Memory B cell (primary cell): ENCODE results near the gene GALE.
A peak's percentile ranks its signal among the peaks of the same experiment; 100 is the strongest.
"Not testable (repeated sequence)": the region's sequence is repeated elsewhere in the genome, so short reads cannot be mapped to it uniquely, and the experiment has no call there.

Experiments used
- ATAC-seq: fragments of 150-1000 bp; cut with Tn5 transposase; 2 replicates; pipeline ENCODE4 v1.10.0; 2021; ENCODE audit warnings: low read depth, mild to moderate bottlenecking, moderate library complexity
- DNase-seq, 2 donors: peaks; one replicate each; pipeline ENCODE4 v3.0.0; 2022; ENCODE audit warnings: low spot score in 2 of 2
- H3K27ac Mint-ChIP-seq: one replicate; pipeline ENCODE4 v1.8.0; 2022; ENCODE audit warnings: mild to moderate bottlenecking, moderate library complexity, mixed read lengths
- H3K27me3 Mint-ChIP-seq: one replicate; pipeline ENCODE4 v1.8.0; 2022; ENCODE audit warnings: mixed read lengths
- H3K36me3 Mint-ChIP-seq: one replicate; pipeline ENCODE4 v1.8.0; 2022; ENCODE audit warnings: mild to moderate bottlenecking, mixed read lengths
- H3K4me1 Mint-ChIP-seq: one replicate; pipeline ENCODE4 v1.8.0; 2022; ENCODE audit warnings: mixed read lengths
- H3K4me3 Mint-ChIP-seq: one replicate; pipeline ENCODE4 v1.8.0; 2022; ENCODE audit warnings: mild to moderate bottlenecking, moderate library complexity, mixed read lengths
- H3K9me3 Mint-ChIP-seq: one replicate; pipeline ENCODE4 v1.8.0; 2022; ENCODE audit warnings: mixed read lengths

The GALE gene

DNA sequence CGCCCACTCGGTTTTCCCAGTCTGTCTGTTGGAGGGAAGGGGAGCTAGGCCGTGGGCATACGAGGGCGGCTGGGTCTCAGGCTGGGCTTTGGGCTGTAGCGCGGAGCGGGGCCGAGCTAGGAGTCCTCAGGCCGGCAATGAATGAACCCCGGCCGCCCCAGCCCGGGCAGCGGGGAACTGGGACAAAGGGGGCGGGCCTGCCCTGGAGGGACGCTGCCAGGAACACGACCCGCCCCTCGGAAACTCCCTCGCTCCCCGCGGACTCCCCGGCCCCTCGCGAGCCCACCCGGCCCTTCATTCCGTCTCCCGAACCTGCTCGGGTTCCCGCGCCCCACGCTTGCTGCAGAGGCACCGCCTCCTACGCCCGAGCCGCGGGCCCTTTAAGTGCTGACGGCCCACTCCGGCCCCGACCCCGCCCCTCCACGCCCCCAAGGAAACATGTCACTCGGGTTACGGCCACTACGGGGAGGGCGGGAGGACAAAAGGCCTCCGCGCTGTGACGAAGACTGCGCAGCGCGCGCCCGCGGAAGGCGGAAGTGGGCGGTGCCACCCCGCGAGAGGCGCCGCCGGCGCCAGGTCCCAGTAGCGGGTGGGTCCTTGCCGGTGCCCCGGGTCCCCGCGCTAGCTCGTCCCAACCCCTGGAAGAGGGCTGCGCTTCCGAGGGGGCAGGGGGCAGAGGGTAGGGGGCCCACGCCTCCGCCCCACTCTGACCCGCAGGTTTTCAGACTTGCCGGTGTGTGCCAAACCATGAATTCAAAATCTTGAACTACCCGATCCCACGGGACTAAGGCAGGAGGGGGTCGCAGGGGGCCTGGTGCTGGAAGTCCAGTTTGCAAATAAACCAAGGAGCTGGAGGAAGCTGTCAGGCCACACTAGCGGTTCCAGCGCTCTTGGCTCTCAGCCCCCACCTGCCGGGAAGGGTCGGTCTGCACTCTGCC lies at the start of gene GALE:
GALE (minus strand) TSS at position 355 of the 938 bp plus-strand sequence. CDS start 1,747 bp downstream, outside the sequence.
- H3K27ac Mint-ChIP-seq = peak within 1 kb of the TSS; percentile 83
- peak; percentile 92 for ATAC-seq
- peak within 1 kb of the TSS; percentile 88 for H3K4me3 Mint-ChIP-seq

DNA sequence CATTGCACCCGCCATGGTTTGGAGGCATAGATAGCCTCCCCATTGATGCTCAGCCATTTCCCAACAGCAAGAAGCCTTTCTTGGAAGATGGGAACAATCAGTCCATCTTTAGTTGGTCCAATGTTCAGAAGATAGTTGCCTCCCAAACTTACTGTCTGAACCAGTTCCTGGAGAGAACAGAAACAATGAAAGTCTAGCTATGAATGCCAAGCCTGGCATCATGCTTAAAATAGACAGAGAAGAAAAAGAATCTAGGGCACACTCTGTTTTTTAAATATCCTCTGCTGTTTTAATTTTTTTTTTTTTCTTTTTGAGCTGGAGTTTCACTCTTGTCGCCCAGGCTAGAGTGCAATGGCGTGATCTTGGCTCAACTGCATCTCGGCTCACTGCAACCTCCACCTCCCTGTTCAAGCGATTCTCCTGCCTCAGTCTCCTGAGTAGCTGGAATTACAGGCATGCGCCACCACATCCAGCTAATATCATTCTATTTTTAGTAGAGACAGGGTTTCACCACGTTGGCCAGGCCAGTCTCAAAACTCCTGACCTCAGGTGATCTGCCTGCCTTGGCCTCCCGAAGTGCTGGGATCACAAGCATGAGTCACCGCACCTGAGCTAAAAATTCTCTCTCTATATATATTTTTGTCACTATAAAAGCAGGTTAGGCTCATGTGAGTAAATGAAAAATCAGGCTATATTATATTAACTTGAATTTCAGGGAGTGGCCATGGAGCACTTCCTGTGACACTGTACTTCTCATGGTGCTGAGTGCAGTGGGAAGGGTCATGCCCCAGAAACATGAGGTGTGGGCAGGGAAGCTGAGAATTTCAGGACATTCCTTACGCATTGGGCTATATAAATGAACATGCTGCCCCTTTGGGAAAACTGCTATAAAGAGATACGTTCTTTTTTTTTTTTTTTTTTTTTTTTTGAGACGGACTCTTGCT lies 48.4 kb upstream of the GALE start:
- Mint-ChIP-seq H3K36me3 (peaks cover 29% of the 10 kb centered on the region), H3K4me1 (no peaks in the 10 kb centered on the region), H3K9me3 (no peaks in the 10 kb centered on the region), H3K27ac (no peak overlapping the region), H3K27me3 (no peaks in the 10 kb centered on the region), H3K4me3 (no peak overlapping the region)
- no peak for DNase-seq
- ATAC-seq = no peak

More for the DNA sequence above, at the start of gene GALE:
- DNase-seq = peak; percentile 89 to 93
- no peaks in the 10 kb centered on the region for H3K9me3 Mint-ChIP-seq
- peaks cover 11% of the 10 kb centered on the region for H3K36me3 Mint-ChIP-seq
- H3K27me3 Mint-ChIP-seq = no peaks in the 10 kb centered on the region
- H3K4me1 Mint-ChIP-seq = peaks cover 6% of the 10 kb centered on the region

DNA sequence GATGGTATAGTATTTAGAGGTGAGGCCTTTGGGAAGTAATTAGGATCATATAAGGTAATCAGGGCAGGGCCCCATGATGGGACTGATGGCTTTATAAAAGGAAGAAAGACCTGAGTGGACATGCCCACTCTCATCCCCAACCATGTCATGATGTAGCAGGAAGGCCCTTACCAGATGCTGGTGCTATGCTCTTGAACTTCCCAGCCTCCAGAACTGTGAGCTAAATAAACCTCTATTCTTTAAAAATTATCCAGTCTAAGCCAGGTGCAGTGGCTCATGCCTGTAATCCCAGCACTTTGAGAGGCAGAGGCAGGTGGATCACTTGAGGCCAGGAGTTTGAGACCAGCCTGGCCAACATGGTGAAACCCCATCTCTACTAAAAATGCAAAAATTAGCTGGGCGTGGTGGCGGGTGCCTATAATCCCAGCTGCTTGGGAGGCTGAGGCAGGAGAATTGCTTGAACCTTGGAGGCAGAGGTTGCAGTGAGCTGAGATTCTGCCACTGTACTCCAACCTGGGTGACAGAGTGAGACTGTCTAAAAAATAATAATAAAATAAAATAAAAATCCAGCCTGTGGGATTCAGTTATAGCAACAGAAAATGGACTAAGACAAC lies 47.0 kb upstream of the GALE start:
- not testable (repeated sequence) for H3K27ac Mint-ChIP-seq, H3K4me1 Mint-ChIP-seq, H3K4me3 Mint-ChIP-seq, H3K9me3 Mint-ChIP-seq, H3K27me3 Mint-ChIP-seq, DNase-seq, ATAC-seq
- peaks cover 28% of the 10 kb centered on the region for H3K36me3 Mint-ChIP-seq

DNA sequence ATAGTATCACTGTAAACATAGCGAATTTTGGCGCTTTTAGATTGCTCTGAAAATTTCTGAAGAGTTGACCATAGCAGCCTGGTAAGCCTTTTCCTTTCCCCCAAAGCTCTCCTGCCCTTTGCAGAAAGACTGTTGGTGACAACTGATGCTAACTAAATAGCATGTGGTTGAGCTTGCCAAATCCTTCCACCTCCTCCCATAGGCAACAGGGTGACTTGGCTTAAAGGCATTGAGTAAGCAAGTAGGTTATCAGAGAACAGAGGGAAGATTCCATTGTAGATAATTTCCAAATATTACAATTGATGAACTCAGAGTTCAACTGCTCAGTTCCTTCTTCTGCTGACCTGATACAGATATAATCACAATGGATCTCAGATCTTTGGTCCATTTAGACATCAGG lies 44.6 kb upstream of the GALE start:
- Mint-ChIP-seq H3K4me1 (no peaks in the 10 kb centered on the region), H3K4me3 (no peak overlapping the region), H3K27me3 (no peaks in the 10 kb centered on the region), H3K36me3 (peaks cover 28% of the 10 kb centered on the region), H3K9me3 (no peaks in the 10 kb centered on the region), H3K27ac (peak overlapping the region; percentile 4)
- DNase-seq (no peak), ATAC-seq (no peak)

DNA sequence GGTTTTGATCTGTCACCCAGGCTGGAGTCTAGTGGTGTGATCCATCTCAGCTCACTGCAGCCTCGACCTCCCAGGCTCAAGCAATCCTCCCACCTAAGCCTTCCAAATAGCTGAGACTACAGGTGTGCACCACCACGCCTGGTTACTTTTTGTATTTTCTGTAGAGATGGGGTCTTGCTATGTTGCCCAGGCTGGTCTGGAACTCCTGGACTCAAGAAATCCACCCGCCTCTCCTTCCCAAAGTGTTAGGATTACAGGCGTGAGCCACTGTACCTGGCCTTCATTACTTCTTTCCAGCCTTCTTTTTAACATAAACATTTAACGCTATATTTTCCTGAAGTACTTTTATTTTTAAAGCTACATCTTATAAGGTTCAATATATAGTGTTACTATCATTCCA lies 43.1 kb upstream of the GALE start:
- DNase-seq (no peak), ATAC-seq (no peak)
- peaks cover 27% of the 10 kb centered on the region for H3K36me3 Mint-ChIP-seq
- H3K9me3 Mint-ChIP-seq = no peaks in the 10 kb centered on the region
- no peaks in the 10 kb centered on the region for H3K27me3 Mint-ChIP-seq
- no peak overlapping the region for H3K4me3 Mint-ChIP-seq
- no peak overlapping the region for H3K27ac Mint-ChIP-seq
- no peaks in the 10 kb centered on the region for H3K4me1 Mint-ChIP-seq

DNA sequence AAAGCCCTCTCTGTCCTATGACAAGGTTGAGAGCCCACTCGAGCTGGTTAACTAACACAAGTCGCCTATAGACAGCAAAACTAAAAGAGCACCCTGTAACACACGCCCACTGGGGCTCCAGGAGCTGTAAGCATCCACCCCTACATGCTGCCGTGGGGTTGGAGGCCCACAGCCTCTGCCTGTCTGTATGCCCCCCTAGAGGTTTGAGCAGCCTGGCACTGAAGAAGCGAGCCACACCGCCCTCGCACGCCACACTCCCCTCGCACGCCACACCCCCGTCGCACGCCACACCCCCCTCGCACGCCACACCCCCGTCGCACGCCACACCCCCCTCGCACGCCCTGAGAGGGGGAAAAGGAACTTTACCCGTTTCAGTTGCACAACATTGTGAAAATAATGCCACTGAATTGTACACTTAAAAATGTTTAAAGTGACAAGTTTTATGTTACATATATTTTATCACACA lies 37.9 kb upstream of the GALE start:
- H3K27me3 Mint-ChIP-seq = peaks cover 2% of the 10 kb centered on the region
- peak overlapping the region; percentile 65 for H3K4me3 Mint-ChIP-seq
- H3K9me3 Mint-ChIP-seq = no peaks in the 10 kb centered on the region
- H3K27ac Mint-ChIP-seq = no peak overlapping the region
- peaks cover 9% of the 10 kb centered on the region for H3K4me1 Mint-ChIP-seq
- ATAC-seq (peak; percentile 99), DNase-seq (peak; percentile 77 to 78)
- H3K36me3 Mint-ChIP-seq = no peaks in the 10 kb centered on the region

DNA sequence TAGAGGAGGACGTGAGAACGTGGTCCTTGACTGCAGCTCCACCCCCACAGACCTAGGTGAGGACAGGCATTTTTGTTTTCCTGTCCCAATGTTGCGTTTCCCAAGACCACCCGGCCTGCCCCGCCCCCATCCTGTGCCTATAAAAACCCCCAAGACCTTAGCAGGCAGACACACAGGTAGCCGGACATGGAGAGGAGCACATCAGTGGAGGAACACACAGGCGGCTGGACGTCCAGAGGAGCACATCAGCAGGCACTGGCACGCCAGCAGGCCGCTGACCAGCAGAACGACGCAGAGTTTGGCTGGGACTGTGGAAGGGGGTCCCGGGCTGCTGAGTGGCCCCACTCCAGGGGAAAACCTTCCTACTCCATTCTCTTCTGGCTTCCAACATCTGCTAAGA lies 37.4 kb upstream of the GALE start:
- ATAC-seq (no peak), DNase-seq (peak in 1 of 2 donors; percentile 30)

DNA sequence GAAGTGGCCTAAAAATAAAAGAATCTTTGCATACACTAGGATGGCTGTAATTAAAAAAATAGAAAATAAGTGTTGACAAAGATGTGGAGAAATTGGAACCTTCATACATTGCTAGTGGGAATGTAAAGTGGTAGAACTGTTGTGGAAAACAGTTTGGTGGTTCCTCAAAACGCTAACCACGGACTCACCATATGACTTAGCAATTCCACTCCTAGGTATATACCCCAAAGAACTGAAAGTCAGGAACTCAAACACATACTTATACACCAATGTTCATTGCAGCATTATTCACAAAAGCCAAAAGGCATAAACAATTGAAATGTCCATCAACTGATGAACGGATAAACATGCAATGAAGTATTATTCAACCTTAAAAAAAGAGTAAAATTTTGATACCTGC lies 35.5 kb upstream of the GALE start:
- no peak for DNase-seq
- H3K4me3 Mint-ChIP-seq = no peak overlapping the region
- no peaks in the 10 kb centered on the region for H3K9me3 Mint-ChIP-seq

More for the DNA sequence above, 37.4 kb upstream of the GALE start:
- Mint-ChIP-seq H3K27me3 (peaks cover 2% of the 10 kb centered on the region), H3K4me3 (peak overlapping the region; percentile 65), H3K4me1 (peaks cover 9% of the 10 kb centered on the region), H3K27ac (no peak overlapping the region), H3K36me3 (no peaks in the 10 kb centered on the region), H3K9me3 (no peaks in the 10 kb centered on the region)

DNA sequence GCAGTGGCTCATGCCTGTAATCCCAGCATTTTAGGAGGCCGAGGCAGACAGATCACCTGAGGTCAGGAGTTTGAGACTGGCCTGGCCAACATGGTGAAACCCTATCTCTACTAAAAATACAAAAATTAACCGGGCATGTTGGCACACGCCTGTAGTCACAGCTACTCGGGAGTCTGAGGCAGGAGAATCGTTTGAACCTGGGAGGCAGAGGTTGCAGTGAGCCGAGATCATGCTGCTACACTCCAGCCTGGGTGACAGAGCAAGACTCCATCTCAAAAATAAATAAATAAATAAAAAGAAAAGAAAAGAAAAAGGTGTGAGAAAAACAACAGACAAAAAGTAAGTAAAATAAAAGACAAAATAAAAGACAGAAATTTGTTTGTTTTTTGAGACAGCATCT lies 33.6 kb upstream of the GALE start:
- not testable (repeated sequence) for H3K4me3 Mint-ChIP-seq, DNase-seq, H3K9me3 Mint-ChIP-seq, ATAC-seq, H3K4me1 Mint-ChIP-seq, H3K36me3 Mint-ChIP-seq, H3K27me3 Mint-ChIP-seq, H3K27ac Mint-ChIP-seq

More for the DNA sequence above, 35.5 kb upstream of the GALE start:
- no peaks in the 10 kb centered on the region for H3K36me3 Mint-ChIP-seq
- H3K27ac Mint-ChIP-seq = no peak overlapping the region
- no peak for ATAC-seq
- peaks cover 2% of the 10 kb centered on the region for H3K27me3 Mint-ChIP-seq
- H3K4me1 Mint-ChIP-seq = peaks cover 9% of the 10 kb centered on the region

DNA sequence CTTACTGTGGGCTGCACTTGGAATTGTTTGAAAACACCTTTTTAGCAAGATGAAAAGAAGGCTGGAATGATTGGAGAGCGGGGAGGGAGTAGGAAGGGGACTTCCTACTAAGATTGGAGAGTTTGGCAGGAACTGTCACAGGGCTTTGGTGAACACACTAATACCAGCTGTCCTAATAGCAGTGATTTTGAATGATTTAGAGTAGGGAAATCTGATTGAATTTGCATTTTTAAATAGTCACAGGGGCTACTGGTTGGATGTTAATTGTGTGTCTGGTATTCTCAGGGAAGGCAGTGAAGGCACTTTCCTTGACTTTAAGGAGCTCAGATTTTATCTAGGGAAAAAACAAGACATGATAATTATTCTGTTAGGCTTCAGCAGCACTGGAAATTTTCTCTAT lies 27.2 kb upstream of the GALE start:
- peaks cover 17% of the 10 kb centered on the region for H3K4me1 Mint-ChIP-seq
- no peaks in the 10 kb centered on the region for H3K9me3 Mint-ChIP-seq
- no peak for ATAC-seq
- H3K27me3 Mint-ChIP-seq = no peaks in the 10 kb centered on the region
- no peak overlapping the region for H3K4me3 Mint-ChIP-seq
- DNase-seq = no peak
- H3K27ac Mint-ChIP-seq = no peak overlapping the region
- H3K36me3 Mint-ChIP-seq = no peaks in the 10 kb centered on the region

DNA sequence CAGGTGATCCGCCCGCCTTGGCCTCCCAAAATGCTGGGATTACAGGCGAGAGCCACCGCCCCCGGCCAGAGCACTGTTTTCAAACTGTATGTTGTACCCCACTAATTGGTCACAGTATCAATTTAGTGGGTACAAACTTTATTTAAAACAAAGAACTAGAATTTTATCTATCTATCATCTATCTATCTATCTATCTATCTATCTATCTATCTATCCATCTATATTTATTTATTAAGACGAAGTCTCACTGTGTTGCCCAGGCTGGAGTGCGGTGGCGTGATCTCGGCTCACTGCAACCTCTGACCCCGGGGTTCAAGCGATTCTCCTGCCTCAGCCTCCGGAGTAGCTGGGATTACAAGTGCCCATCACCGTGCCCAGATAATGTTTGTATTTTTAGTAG lies 26.0 kb upstream of the GALE start:
- Mint-ChIP-seq H3K4me1 (peaks cover 17% of the 10 kb centered on the region), H3K4me3 (peak overlapping the region; percentile 95)
- ATAC-seq, H3K27ac Mint-ChIP-seq, H3K9me3 Mint-ChIP-seq, H3K27me3 Mint-ChIP-seq, H3K36me3 Mint-ChIP-seq, DNase-seq: not testable (repeated sequence)

DNA sequence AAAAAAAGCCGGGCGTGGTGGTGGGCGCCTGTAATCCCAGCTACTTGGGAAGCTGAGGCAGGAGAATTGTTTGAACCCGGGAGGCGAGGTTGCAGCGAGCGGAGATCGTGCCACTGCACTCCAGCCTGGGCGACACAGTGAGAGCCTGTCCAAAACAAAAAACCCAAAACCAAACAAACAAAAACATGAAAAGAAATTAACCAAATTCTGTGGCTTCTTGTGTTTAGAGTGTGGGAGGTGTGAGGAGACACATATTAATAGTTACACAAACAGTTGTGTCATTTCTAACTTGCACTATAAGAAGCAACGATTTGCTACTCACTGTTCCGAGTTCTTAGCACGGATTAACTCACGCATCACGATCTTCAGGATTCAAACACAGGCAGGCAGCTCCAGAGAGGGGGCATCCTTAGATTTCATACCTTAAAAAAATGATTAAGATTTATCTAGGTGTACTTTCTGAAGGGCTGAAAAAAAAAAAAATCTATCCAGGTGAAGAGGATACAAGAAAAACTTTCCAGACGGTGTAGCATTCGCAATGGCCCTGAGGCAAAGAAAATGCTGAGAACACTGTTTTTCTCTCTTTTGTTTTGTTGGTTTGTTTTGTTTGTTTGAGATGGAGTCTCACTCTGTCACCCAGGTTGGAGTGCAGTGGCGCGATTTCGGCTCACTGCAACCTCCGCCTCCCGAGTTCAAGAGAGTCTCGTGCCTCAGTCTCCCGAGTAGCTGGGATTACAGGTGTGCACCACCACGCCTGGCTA lies 25.4 kb upstream of the GALE start:
- peak overlapping the region; percentile 96 for H3K27ac Mint-ChIP-seq
- no peaks in the 10 kb centered on the region for H3K27me3 Mint-ChIP-seq
- ATAC-seq = peak; percentile 49
- H3K36me3 Mint-ChIP-seq = no peaks in the 10 kb centered on the region
- H3K4me3 Mint-ChIP-seq = peak overlapping the region; percentile 95
- peaks cover 17% of the 10 kb centered on the region for H3K4me1 Mint-ChIP-seq
- DNase-seq = no peak
- H3K9me3 Mint-ChIP-seq = no peaks in the 10 kb centered on the region
